K562 (cell line): ENCODE results near the gene ZPR1. TPM values are rescaled to one million over a fixed set of nuclear protein-coding genes. Genes with fewer than 3 reads are reported as not detected.

ENCODE experiments used
- ATAC-seq: fragments of 200-7000 bp; cut with Tn5 transposase; 3 replicates; pipeline ENCODE4 v1.9.1; 2020; ENCODE audit warnings: moderate library complexity
- BruUV-seq: library from RNA; stranded (reverse); fragments of 400-500 nt; replicated peaks from 2 replicates; lab custom pipeline; 2021; lab: Mats Ljungman, UMichigan
- CTCF ChIA-PET: fragments of 300-600 bp; formaldehyde crosslinking; extraction: SDS; loops from one replicate; lab custom pipeline; 2021; ENCODE audit warnings: low intra/inter-chr PET ratio; lab: Yijun Ruan, JAX
- POLR2A ChIA-PET: fragments of 300-600, 350-650 bp; sonication (Branson Sonifier 250); formaldehyde crosslinking; extraction: SDS; loops from one replicate; lab custom pipeline; 2021; ENCODE audit warnings: antibody characterized with exemption, inconsistent platforms; lab: Yijun Ruan, JAX
- DNase-seq, 4 experiments: peaks; one replicate each; pipeline versions ENCODE4 v3.0.0 to v3.0.0-alpha.2; 2011 to 2018; ENCODE audit warnings: low spot score in 3 of 4, mixed read lengths in 3 of 4; ENCODE audit errors: extremely low read depth in 1 of 4
- FAIRE-seq: peaks from 2 replicates; lab custom pipeline; 2011; peaks lifted over from hg19 to GRCh38; lab: Jason Lieb, UNC
- H2AFZ ChIP-seq: 2 replicates; pipeline ENCODE4 v1.6.0; 2011; ENCODE audit warnings: low read depth, low read length, control low read depth, inconsistent platforms
- H3K27ac ChIP-seq: fragments of 200-600 bp; 3 replicates; pipeline ENCODE4 v1.8.0; 2011; ENCODE audit warnings: low read depth, mild to moderate bottlenecking, control low read depth, inconsistent platforms, low read length, moderate library complexity, mixed read lengths; ENCODE audit errors: extremely low read depth
- H3K27me3 ChIP-seq, 2 experiments: fragments of 300-600 bp in 1 of 2; 2 replicates in 1 of 2; 3 replicates in 1 of 2; pipeline versions ENCODE4 v1.6.0 to v1.8.0; 2011; ENCODE audit warnings: inconsistent platforms in 2 of 2, low read length in 2 of 2, mild to moderate bottlenecking in 1 of 2, mixed read lengths in 1 of 2, moderate library complexity in 1 of 2; ENCODE audit not compliant: control insufficient read depth in 2 of 2, insufficient read depth in 2 of 2
- H3K36me3 ChIP-seq: fragments of 300-600 bp; 3 replicates; pipeline ENCODE4 v1.8.0; 2011; ENCODE audit warnings: mild to moderate bottlenecking, low read length, inconsistent platforms; ENCODE audit not compliant: control insufficient read depth, insufficient read depth
- H3K4me1 ChIP-seq, 2 experiments: fragments of 200-600 bp in 1 of 2; replicated peaks in 1 of 2; 2 replicates in 1 of 2; 3 replicates in 1 of 2; pipeline versions ENCODE4 v1.5.1 to v1.8.0; 2011; ENCODE audit warnings: inconsistent platforms in 2 of 2, low read length in 2 of 2, mild to moderate bottlenecking in 1 of 2, mixed read lengths in 1 of 2, moderate library complexity in 1 of 2; ENCODE audit not compliant: control insufficient read depth in 2 of 2, insufficient read depth in 2 of 2
- H3K4me2 ChIP-seq: 2 replicates; pipeline ENCODE4 v1.6.1; 2011; ENCODE audit warnings: low read length, control low read depth, inconsistent platforms, mixed read lengths; ENCODE audit not compliant: insufficient read depth
- H3K4me3 ChIP-seq: fragments of 200-600 bp; sonication (generic), shearing (Covaris generic); 2 replicates; pipeline ENCODE4 v1.5.1; 2016; ENCODE audit warnings: control low read depth, inconsistent platforms
- H3K79me2 ChIP-seq: fragments of 200-600 bp; 3 replicates; pipeline ENCODE4 v1.8.0; 2011; ENCODE audit warnings: low read length, inconsistent platforms; ENCODE audit not compliant: control insufficient read depth, insufficient read depth
- H3K9ac ChIP-seq, 2 experiments: 2 replicates each; pipeline versions ENCODE4 v1.6.0 to v1.6.1; 2011; ENCODE audit warnings: low read depth in 2 of 2, low read length in 2 of 2, control low read depth in 1 of 2, inconsistent platforms in 1 of 2, mild to moderate bottlenecking in 1 of 2, mixed read lengths in 1 of 2; ENCODE audit not compliant: insufficient read depth in 1 of 2
- H3K9me1 ChIP-seq: one replicate; pipeline ENCODE4 v1.6.0; 2011; ENCODE audit warnings: inconsistent platforms, mild to moderate bottlenecking, low read length, moderate library complexity; ENCODE audit not compliant: control insufficient read depth, insufficient read depth
- H3K9me3 ChIP-seq: replicated peaks from 2 replicates; pipeline ENCODE4 v1.5.1; 2011; ENCODE audit warnings: low read depth, low read length, inconsistent platforms; ENCODE audit not compliant: control insufficient read depth, insufficient read depth
- H4K20me1 ChIP-seq: replicated peaks from 2 replicates; pipeline ENCODE4 v1.6.1; 2011; ENCODE audit warnings: low read length, inconsistent platforms, mixed read lengths; ENCODE audit not compliant: control insufficient read depth, insufficient read depth
- BCL6 ChIP-seq: fragments of 250-450 bp; sonication (Bioruptor Pico); IDR thresholded peaks from 2 replicates; pipeline ENCODE4 v1.4.0; 2020
- CBX2 ChIP-seq: fragments of 200-600 bp; sonication (generic); IDR thresholded peaks from one replicate; pipeline ENCODE4 v1.6.1; 2012; ENCODE audit warnings: mild to moderate bottlenecking, low read length, inconsistent platforms; ENCODE audit not compliant: insufficient read depth, poor library complexity, severe bottlenecking
- CREM ChIP-seq: IDR thresholded peaks from 2 replicates; pipeline ENCODE4 v1.6.1; 2014; ENCODE audit warnings: antibody characterized with exemption, low read depth
- DNMT1 ChIP-seq: fragments of 450-650 bp; IDR thresholded peaks from 2 replicates; pipeline ENCODE4 v1.6.1; 2016; ENCODE audit warnings: antibody characterized with exemption, mild to moderate bottlenecking
- PCBP2 ChIP-seq: fragments of 200-400 bp; formaldehyde crosslinking; IDR thresholded peaks from 2 replicates; pipeline ENCODE4 v1.6.1; 2018; ENCODE audit warnings: low read length, low read depth, mild to moderate bottlenecking, moderate library complexity; ENCODE audit not compliant: poor library complexity, severe bottlenecking
- POLR2A ChIP-seq: fragments of 450-650 bp; conservative IDR thresholded peaks from 2 replicates; pipeline ENCODE4 v1.6.1; 2016
- POLR3A ChIP-seq: IDR thresholded peaks from 2 replicates; pipeline ENCODE4 v1.6.1; 2011; ENCODE audit warnings: borderline replicate concordance, mild to moderate bottlenecking, moderate library complexity; ENCODE audit not compliant: insufficient read length, insufficient read depth; ENCODE audit errors: extremely low read depth
- PTRF ChIP-seq: fragments of 450-650 bp; IDR thresholded peaks from 2 replicates; pipeline ENCODE4 v1.6.1; 2016; ENCODE audit warnings: mild to moderate bottlenecking, missing genetic modification characterization, missing compliant biosample characterization
- RCOR1 ChIP-seq, 2 experiments: IDR thresholded peaks; 2 replicates each; pipeline ENCODE4 v1.6.1; 2012; ENCODE audit warnings: low read depth in 2 of 2, low read length in 2 of 2, borderline replicate concordance in 1 of 2, improper control_type of control experiment in 1 of 2
- TAF9B ChIP-seq: fragments of 450-650 bp; IDR thresholded peaks from 2 replicates; pipeline ENCODE4 v1.6.1; 2018; ENCODE audit warnings: mild to moderate bottlenecking; ENCODE audit not compliant: partially characterized antibody
- ZNF75A ChIP-seq: fragments of 450-650 bp; formaldehyde crosslinking; IDR thresholded peaks from 2 replicates; pipeline ENCODE4 v1.4.0; 2020; ENCODE audit warnings: mild to moderate bottlenecking
- ZNF77 ChIP-seq: fragments of 250-450 bp; sonication (Bioruptor Pico); IDR thresholded peaks from 2 replicates; pipeline ENCODE4 v1.5.0; 2020
- WGBS: fragments of 100-300 bp; shearing (Covaris generic); methylation state at CpG from one replicate; pipeline ENCODE4 v1.1.6; 2016; ENCODE audit warnings: low coverage, mixed read lengths; ENCODE audit not compliant: insufficient coverage; ENCODE audit errors: missing lambda C conversion rate; 5-methylcytosine and 5-hydroxymethylcytosine counted together
- in situ Hi-C: fragments of 300-500 bp; cut with MboI; formaldehyde crosslinking; loops from 4 replicates; pipeline ENCODE4 v1.15.0; 2018; ENCODE audit warnings: inconsistent platforms, mixed read lengths
- intact Hi-C: fragments of 100-400 bp; cut with micrococcal nuclease; formaldehyde crosslinking; loops from 2 replicates; pipeline ENCODE4 v1.14.2; 2022
- polyA plus RNA-seq, 8 experiments: library from polyadenylated mRNA; depleted of rRNA in 4 of 8; stranded (reverse) in 5 of 8; unstranded in 3 of 8; fragments of >200 nt; fragmentation: Nextera tagmentation in 2 of 8; fragmentation: Illumina TruSeq in 1 of 8; extraction: Ambion mirVana in 2 of 8; extraction: Trizol in 1 of 8; gene quantifications; 2 replicates each; pipeline versions ENCODE4 v1.2.1 to v1.2.3, GENCODE V29; 2011 to 2014; ENCODE audit warnings: inconsistent platforms in 1 of 8, missing spikeins in 1 of 8
- total RNA-seq, 7 experiments: library from RNA; depleted of rRNA in 6 of 7; stranded (reverse); fragments of >200 nt in 6 of 7; fragmentation: Illumina TruSeq in 2 of 7; extraction: Trizol in 2 of 7; gene quantifications; 2 replicates each; pipeline versions ENCODE4 v1.2.1 to v1.2.3, GENCODE V29; 2011 to 2021; ENCODE audit warnings: low replicate concordance in 1 of 7
- TF ChIP-seq, protein P1 (sequence below), 3 experiments: fragments of 200-800 bp in 1 of 3; sonication (Bioruptor generic) in 1 of 3; sonication (generic) in 1 of 3; formaldehyde crosslinking in 1 of 3; IDR thresholded peaks; 2 replicates each; pipeline versions ENCODE4 v1.6.1 to v1.8.0; 2016 to 2022; ENCODE audit warnings: mild to moderate bottlenecking in 2 of 3, missing compliant biosample characterization in 2 of 3, missing genetic modification characterization in 2 of 3, missing genetic modification reagents in 1 of 3
- TF ChIP-seq, protein P2 (sequence below): fragments of 450-650 bp; formaldehyde crosslinking; IDR thresholded peaks from 2 replicates; pipeline ENCODE4 v1.4.0; 2022; ENCODE audit warnings: mild to moderate bottlenecking, moderate library complexity
- TF ChIP-seq, protein P3 (sequence below): fragments of 450-650 bp; formaldehyde crosslinking; IDR thresholded peaks from 2 replicates; pipeline ENCODE4 v1.4.0; 2020; ENCODE audit warnings: mild to moderate bottlenecking, moderate library complexity
- TF ChIP-seq, protein P4 (sequence below): IDR thresholded peaks from 2 replicates; pipeline ENCODE4 v1.6.1; 2011; ENCODE audit warnings: borderline replicate concordance, low read depth, mild to moderate bottlenecking, moderate library complexity, low read length; ENCODE audit not compliant: insufficient read depth, poor library complexity, severe bottlenecking

ZPR1 gene
- total and polyA plus RNA-seq, 9 of the 15 experiments (the other 6 are each of a cell fraction or from before 2014, with no cell fraction given): 13.0 to 120 (median 83.8) TPM

DNA sequence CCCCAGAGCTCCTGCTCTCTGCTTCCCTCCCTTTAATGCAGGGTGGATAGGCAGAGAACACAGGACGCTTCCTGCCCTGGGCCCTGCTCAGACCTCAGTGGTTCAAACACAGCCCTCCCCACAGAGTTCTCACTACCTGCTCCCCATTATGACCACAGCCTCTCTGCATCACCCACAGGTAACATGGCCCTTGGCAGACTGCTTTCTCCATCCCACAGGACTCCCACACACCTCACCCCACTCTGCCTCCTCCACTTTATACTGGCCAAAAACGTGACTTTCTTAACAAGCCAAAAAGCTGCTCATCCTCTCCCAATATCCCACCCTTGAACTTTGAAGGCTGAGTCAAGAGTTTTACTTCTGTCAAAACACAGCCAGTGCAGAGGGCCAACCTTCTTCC is 48.8 kb downstream of the ZPR1 start (continued):
- TF ChIP-seq, protein P1, sequence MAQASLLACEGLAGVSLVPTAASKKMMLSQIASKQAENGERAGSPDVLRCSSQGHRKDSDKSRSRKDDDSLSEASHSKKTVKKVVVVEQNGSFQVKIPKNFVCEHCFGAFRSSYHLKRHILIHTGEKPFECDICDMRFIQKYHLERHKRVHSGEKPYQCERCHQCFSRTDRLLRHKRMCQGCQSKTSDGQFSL (CRISPR knock-in tag; IDR thresholded peaks at IDR 0.05): no peak
- TF ChIP-seq, protein P1 (tag; IDR thresholded peaks at IDR 0.05): no peak
- no peak for TF ChIP-seq ZNF75A
- no peak for TF ChIP-seq PCBP2
- TF ChIP-seq, protein P2, sequence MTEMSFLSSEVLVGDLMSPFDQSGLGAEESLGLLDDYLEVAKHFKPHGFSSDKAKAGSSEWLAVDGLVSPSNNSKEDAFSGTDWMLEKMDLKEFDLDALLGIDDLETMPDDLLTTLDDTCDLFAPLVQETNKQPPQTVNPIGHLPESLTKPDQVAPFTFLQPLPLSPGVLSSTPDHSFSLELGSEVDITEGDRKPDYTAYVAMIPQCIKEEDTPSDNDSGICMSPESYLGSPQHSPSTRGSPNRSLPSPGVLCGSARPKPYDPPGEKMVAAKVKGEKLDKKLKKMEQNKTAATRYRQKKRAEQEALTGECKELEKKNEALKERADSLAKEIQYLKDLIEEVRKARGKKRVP (CRISPR knock-in tag): no peak
- TF ChIP-seq CBX2: no peak

DNA sequence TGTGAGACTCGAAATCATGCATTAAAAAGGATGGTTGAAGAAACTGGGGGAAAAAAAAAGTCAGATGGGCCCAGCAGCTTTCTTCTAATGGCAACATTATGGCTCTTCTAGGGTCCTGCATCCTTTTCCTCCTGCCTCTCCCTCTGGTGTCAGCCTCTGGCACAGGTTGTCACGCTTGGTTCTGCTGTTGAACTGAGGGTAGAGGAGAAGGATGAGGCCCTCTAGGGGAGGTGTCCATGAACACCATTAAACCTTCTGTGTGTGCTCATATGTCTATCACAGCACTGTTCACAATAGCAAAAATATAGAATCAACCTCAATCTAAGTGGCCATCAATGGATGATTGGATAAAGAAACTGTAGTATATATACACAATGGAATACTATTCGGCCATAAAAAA is 51.1 kb downstream of the ZPR1 start:
- Histone ChIP-seq H3K36me3 (no peaks in the 10 kb centered on the region), H3K27ac (no peak overlapping the region), H3K9me3 (no peaks in the 10 kb centered on the region), H3K79me2 (no peaks in the 10 kb centered on the region), H4K20me1 (no peaks in the 10 kb centered on the region), H3K9me1 (no peaks in the 10 kb centered on the region), H3K9ac (no peak overlapping the region), H3K4me1 (no peaks in the 10 kb centered on the region), H3K4me2 (no peak overlapping the region), H2AFZ (no peak overlapping the region), H3K4me3 (no peak overlapping the region), H3K27me3 (peaks cover 2 to 8% of the 10 kb centered on the region in 2 experiments; a peak in 2 of 5 replicates)
- 31% methylated on average over 3 of the region's 3 CpGs for WGBS
- ATAC-seq (peak; percentile 86), DNase-seq (peak; percentile 45 to 62 (median 52)), FAIRE-seq (peak; percentile 91)
- in situ Hi-C loops: loop anchor here (10.0 kb wide), 1 partner anchor 368 kb away; no protein-coding TSS in a partner anchor
- intact Hi-C loops: loop anchor here (10.0 kb wide), 1 partner anchor 98 kb away; the partner anchor contains the start of gene APOA1
- CTCF ChIA-PET: no interaction called here
- no TSS peak for BruUV-seq
- POLR2A ChIA-PET: no interaction called here
- TF ChIP-seq ZNF77 (CRISPR knock-in tag): no peak
- no peak for TF ChIP-seq PTRF (tag)
- TF ChIP-seq, protein P3, sequence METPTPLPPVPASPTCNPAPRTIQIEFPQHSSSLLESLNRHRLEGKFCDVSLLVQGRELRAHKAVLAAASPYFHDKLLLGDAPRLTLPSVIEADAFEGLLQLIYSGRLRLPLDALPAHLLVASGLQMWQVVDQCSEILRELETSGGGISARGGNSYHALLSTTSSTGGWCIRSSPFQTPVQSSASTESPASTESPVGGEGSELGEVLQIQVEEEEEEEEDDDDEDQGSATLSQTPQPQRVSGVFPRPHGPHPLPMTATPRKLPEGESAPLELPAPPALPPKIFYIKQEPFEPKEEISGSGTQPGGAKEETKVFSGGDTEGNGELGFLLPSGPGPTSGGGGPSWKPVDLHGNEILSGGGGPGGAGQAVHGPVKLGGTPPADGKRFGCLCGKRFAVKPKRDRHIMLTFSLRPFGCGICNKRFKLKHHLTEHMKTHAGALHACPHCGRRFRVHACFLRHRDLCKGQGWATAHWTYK: no peak
- TF ChIP-seq, protein P4, sequence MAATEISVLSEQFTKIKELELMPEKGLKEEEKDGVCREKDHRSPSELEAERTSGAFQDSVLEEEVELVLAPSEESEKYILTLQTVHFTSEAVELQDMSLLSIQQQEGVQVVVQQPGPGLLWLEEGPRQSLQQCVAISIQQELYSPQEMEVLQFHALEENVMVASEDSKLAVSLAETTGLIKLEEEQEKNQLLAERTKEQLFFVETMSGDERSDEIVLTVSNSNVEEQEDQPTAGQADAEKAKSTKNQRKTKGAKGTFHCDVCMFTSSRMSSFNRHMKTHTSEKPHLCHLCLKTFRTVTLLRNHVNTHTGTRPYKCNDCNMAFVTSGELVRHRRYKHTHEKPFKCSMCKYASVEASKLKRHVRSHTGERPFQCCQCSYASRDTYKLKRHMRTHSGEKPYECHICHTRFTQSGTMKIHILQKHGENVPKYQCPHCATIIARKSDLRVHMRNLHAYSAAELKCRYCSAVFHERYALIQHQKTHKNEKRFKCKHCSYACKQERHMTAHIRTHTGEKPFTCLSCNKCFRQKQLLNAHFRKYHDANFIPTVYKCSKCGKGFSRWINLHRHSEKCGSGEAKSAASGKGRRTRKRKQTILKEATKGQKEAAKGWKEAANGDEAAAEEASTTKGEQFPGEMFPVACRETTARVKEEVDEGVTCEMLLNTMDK: peak; percentile 49
- TF ChIP-seq POLR3A: no peak
- TF ChIP-seq DNMT1: no peak
- no peak for TF ChIP-seq RCOR1 (IDR thresholded peaks at IDR 0.05; ENCODE audit: borderline replicate concordance in 1 of 2, low read depth in 2 of 2, low read length in 2 of 2)
- 0 out of 2 replicates have a peak, but pooled peaks have one; percentile 10 for TF ChIP-seq CREM
- no peak for TF ChIP-seq TAF9B
- no peak for TF ChIP-seq POLR2A
- TF ChIP-seq BCL6: no peak
